GM10248 (cell line): ENCODE measurements around the gene KLHL28.

Experiments used
- CTCF ChIA-PET: fragments of 300-600 bp; sonication (Branson Sonifier 250); formaldehyde crosslinking; extraction: SDS; loops from one replicate; lab custom pipeline; 2021; ENCODE audit warnings: antibody characterized with exemption; lab: Yijun Ruan, JAX
- POLR2A ChIA-PET: fragments of 350-650 bp; sonication (Branson Sonifier 250); formaldehyde crosslinking; extraction: SDS; loops from one replicate; lab custom pipeline; 2020; ENCODE audit warnings: antibody characterized with exemption; lab: Yijun Ruan, JAX
- DNase-seq: peaks from one replicate; pipeline ENCODE4 v3.0.0; 2012; ENCODE audit errors: extremely low spot score
- TF ChIP-seq, protein P1 (sequence below): IDR thresholded peaks from 2 replicates; pipeline ENCODE4 v1.5.1; 2012; ENCODE audit warnings: mild to moderate bottlenecking, low read depth; ENCODE audit errors: extremely low read depth, missing control alignments, control extremely low read depth

Gene KLHL28, protein sequence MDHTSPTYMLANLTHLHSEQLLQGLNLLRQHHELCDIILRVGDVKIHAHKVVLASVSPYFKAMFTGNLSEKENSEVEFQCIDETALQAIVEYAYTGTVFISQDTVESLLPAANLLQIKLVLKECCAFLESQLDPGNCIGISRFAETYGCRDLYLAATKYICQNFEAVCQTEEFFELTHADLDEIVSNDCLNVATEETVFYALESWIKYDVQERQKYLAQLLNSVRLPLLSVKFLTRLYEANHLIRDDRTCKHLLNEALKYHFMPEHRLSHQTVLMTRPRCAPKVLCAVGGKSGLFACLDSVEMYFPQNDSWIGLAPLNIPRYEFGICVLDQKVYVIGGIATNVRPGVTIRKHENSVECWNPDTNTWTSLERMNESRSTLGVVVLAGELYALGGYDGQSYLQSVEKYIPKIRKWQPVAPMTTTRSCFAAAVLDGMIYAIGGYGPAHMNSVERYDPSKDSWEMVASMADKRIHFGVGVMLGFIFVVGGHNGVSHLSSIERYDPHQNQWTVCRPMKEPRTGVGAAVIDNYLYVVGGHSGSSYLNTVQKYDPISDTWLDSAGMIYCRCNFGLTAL

DNA sequence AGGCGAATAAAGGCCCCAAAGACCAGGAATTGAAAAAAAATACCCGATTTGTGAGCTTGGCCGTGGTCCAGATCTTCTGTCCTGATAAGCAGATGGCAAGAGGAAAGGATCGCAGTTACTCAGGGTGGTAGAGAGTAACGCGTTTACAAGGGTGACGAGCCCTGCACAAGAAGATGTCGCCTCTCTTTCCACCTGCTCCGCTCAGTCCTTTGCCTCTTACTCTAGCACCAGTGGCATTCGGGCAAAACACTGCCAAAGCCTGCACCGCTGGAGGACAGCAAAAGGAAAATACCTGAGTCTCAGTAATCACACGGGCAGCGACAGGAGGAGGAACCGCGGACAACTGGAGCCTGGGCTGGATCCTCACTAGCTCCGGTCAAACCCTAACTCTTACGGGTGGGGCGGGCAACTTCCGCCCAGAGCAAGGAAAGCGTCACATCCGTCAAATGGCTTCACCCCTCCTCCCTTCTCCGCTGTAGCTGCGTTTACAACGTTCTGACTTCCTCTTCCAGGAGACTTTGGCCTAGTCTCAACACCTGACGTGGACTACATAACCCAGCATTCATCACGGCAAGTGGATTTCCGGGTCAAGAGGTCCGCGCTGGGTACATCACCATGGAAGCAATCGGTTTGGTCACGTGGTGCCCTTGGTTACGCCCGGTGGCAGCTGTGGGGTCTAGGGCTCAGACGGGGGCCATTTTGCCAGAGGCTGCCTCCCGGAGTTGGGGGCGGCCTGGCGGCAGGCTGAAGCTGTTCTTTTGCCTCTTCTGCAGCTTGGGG is at the start of gene KLHL28, which contains the start of gene TOGARAM1:
KLHL28 (minus strand) TSS at position 394 of the 780 bp plus-strand sequence. CDS start 16,019 bp downstream, outside the sequence.
TOGARAM1 (plus strand) TSS at position 637 of the 780 bp plus-strand sequence. CDS start 232 bp downstream, outside the sequence.
- ChIA-PET CTCF (interaction anchor here (0.7 to 2.9 kb wide), 10 partner anchors 9 to 292 kb away, joined by 3 to 8 read pairs (median 4); partner anchors contain the start of gene MIS18BP1), POLR2A (interaction anchor here (1.3 kb wide), 1 partner anchor 173 kb away, joined by 3 read pairs; the partner anchor contains the start of gene FKBP3)
- DNase-seq: peak; percentile 93
- TF ChIP-seq, protein P1, sequence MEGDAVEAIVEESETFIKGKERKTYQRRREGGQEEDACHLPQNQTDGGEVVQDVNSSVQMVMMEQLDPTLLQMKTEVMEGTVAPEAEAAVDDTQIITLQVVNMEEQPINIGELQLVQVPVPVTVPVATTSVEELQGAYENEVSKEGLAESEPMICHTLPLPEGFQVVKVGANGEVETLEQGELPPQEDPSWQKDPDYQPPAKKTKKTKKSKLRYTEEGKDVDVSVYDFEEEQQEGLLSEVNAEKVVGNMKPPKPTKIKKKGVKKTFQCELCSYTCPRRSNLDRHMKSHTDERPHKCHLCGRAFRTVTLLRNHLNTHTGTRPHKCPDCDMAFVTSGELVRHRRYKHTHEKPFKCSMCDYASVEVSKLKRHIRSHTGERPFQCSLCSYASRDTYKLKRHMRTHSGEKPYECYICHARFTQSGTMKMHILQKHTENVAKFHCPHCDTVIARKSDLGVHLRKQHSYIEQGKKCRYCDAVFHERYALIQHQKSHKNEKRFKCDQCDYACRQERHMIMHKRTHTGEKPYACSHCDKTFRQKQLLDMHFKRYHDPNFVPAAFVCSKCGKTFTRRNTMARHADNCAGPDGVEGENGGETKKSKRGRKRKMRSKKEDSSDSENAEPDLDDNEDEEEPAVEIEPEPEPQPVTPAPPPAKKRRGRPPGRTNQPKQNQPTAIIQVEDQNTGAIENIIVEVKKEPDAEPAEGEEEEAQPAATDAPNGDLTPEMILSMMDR: no peak

DNA sequence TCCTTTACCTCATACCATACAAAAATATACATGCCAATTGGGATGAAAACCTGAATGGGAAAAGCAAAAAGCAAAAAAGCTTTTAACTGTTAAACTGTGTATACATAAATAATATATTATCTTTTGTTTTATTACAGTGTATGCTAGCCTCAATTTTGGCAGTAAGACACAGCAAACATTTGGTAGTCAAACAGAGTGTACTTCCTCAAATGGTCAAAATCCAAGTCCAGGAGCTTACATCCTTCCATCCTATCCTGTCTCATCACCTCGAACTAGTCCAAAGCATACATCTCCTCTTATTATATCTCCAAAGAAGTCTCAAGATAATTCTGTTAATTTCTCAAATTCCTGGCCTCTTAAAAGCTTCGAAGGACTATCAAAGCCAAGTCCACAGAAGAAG is 42.2 kb upstream of the KLHL28 start:
- TF ChIP-seq, protein P1: no peak
- DNase-seq: no peak
- ChIA-PET CTCF (no interaction called here), POLR2A (no interaction called here)

DNA sequence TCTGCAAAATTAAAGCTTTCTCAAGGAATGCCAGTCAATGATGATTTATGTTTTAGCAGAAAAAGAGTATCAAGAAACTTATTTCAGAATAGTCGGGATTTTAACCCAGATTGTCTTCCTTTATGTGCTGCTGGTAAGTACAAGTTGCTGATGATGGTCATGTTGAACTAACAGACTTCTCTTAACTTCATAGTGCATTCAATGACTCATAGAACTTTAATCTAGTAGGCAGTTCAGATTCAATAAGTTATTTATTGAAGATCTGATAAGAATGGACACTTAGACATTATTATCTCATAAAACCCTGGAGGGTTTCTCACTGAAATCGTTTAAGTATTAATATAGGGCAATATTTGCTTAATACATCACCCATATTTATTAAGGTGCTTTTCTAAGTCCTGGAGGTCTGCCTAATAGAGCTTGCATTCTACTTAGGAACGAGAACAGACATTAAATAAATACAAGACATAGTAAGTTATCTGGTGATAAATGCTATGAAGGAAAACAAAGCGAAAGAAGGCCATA is 34.1 kb upstream of the KLHL28 start:
- TF ChIP-seq, protein P1: no peak
- ChIA-PET CTCF (no interaction called here), POLR2A (no interaction called here)
- no peak for DNase-seq

DNA sequence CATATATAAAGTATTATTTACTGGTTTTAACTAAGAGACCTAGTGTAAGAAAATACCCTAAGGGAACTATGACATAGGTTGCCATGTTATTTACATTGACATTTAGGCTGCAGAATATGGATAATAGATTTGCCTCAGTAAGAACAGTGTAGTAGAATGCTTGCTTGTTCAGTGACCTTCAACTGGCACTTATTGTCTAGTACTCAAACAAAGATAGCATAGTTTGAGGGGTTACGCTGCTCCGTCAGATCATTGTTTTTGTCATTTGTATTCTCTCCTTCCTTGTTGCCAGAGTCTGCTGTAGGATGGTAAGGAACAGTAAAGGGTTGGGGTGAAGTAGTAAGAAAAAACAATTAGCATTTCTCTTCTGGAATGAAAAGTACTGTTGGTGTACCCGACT is 33.4 kb upstream of the KLHL28 start:
- ChIA-PET CTCF (no interaction called here), POLR2A (no interaction called here)
- TF ChIP-seq, protein P1: no peak
- DNase-seq: no peak

DNA sequence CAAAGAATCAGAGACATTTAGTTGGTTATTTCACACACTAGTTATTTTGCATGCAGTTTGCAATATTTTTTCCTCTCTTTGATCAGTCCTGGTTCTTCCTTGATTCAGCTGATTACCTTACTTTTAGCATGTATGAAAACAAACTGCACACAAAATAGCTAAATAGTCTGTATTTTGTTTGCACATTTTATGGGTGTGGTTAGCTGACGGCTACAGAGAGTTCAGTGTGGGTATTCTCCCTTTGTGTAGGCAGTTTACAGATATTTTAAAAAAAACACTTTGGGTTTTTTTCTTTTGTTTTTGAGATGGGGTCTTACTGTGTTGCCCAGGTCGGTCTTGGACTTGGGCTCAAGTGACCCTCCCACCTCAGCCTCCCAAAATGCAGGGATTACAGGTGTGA is 28.8 kb upstream of the KLHL28 start:
- ChIA-PET POLR2A (no interaction called here), CTCF (interaction anchor here (1.3 kb wide), 1 partner anchor 11 kb away, joined by 3 read pairs; no protein-coding TSS in a partner anchor)
- TF ChIP-seq, protein P1: no peak
- no peak for DNase-seq
